ENCODE data around the gene TPBGL. TPM values are rescaled to one million over a fixed set of nuclear protein-coding genes. Genes with fewer than 3 reads are reported as not detected.

Gene TPBGL
- total RNA-seq, 1 experiment from 2014 or later: not detected

- Histone ChIP-seq H2AFZ (ENCODE audit: low read length) (no peak overlapping the region), H3K27ac (ENCODE audit: low read length) (no peak overlapping the region), H3K9me3 (ENCODE audit: low read length) (no peaks in the 10 kb centered on the region), H3K9me2 (replicated peaks; ENCODE audit: insufficient read depth, low read length) (no peaks in the 10 kb centered on the region), H3K36me3 (ENCODE audit: insufficient read depth, low read length) (no peaks in the 10 kb centered on the region), H3K27me3 (ENCODE audit: low read length) (no peaks in the 10 kb centered on the region), H3K4me2 (ENCODE audit: low read depth, low read length, poor library complexity, severe bottlenecking) (no peak overlapping the region), H3K79me2 (ENCODE audit: low read length) (no peaks in the 10 kb centered on the region), H3K4me3 (ENCODE audit: low read length) (no peak overlapping the region), H3K9ac (ENCODE audit: low read length) (no peak overlapping the region), H3K4me1 (ENCODE audit: low read length) (no peaks in the 10 kb centered on the region), H4K20me1 (ENCODE audit: insufficient read depth, low read depth, low read length) (no peaks in the 10 kb centered on the region)
- DNase-seq: no peak
These were observed 35.0 kb downstream of the TPBGL start for GRCh38 chr11:75275581-75275980.

GRCh38 chr11:75276186-75276585 is 35.6 kb downstream of the TPBGL start:
- Histone ChIP-seq H3K9ac (ENCODE audit: low read length) (no peak overlapping the region), H3K79me2 (ENCODE audit: low read length) (no peaks in the 10 kb centered on the region), H3K4me1 (ENCODE audit: low read length) (no peaks in the 10 kb centered on the region), H3K9me2 (replicated peaks; ENCODE audit: insufficient read depth, low read length) (no peaks in the 10 kb centered on the region), H2AFZ (ENCODE audit: low read length) (no peak overlapping the region), H3K36me3 (ENCODE audit: insufficient read depth, low read length) (no peaks in the 10 kb centered on the region), H3K27ac (ENCODE audit: low read length) (no peak overlapping the region), H3K9me3 (ENCODE audit: low read length) (no peaks in the 10 kb centered on the region), H3K4me2 (ENCODE audit: low read depth, low read length, poor library complexity, severe bottlenecking) (no peak overlapping the region), H3K4me3 (ENCODE audit: low read length) (no peak overlapping the region), H4K20me1 (ENCODE audit: insufficient read depth, low read depth, low read length) (no peaks in the 10 kb centered on the region), H3K27me3 (ENCODE audit: low read length) (no peaks in the 10 kb centered on the region)
- no peak for DNase-seq

- no peak overlapping the region for H3K4me2 ChIP-seq (ENCODE audit: low read depth, low read length, poor library complexity, severe bottlenecking)
- no peaks in the 10 kb centered on the region for H3K79me2 ChIP-seq (ENCODE audit: low read length)
- no peak overlapping the region for H3K9ac ChIP-seq (ENCODE audit: low read length)
- H3K36me3 ChIP-seq (ENCODE audit: insufficient read depth, low read length): no peaks in the 10 kb centered on the region
- H3K9me3 ChIP-seq (ENCODE audit: low read length): no peaks in the 10 kb centered on the region
- H3K4me3 ChIP-seq (ENCODE audit: low read length): no peak overlapping the region
- no peaks in the 10 kb centered on the region for H4K20me1 ChIP-seq (ENCODE audit: insufficient read depth, low read depth, low read length)
- H3K9me2 ChIP-seq (replicated peaks; ENCODE audit: insufficient read depth, low read length): no peaks in the 10 kb centered on the region
- no peaks in the 10 kb centered on the region for H3K4me1 ChIP-seq (ENCODE audit: low read length)
- DNase-seq: no peak
- no peak overlapping the region for H2AFZ ChIP-seq (ENCODE audit: low read length)
- H3K27me3 ChIP-seq (ENCODE audit: low read length): no peaks in the 10 kb centered on the region
- H3K27ac ChIP-seq (ENCODE audit: low read length): no peak overlapping the region
These were observed 36.1 kb downstream of the TPBGL start for GRCh38 chr11:75276686-75277085.

GRCh38 chr11:75277211-75277805 is 36.7 kb downstream of the TPBGL start:
- no peak overlapping the region for H3K4me2 ChIP-seq (ENCODE audit: low read depth, low read length, poor library complexity, severe bottlenecking)
- no peak for DNase-seq
- H3K27ac ChIP-seq (ENCODE audit: low read length): no peak overlapping the region
- no peak overlapping the region for H3K4me3 ChIP-seq (ENCODE audit: low read length)
- H3K9me2 ChIP-seq (replicated peaks; ENCODE audit: insufficient read depth, low read length): no peaks in the 10 kb centered on the region
- H3K79me2 ChIP-seq (ENCODE audit: low read length): no peaks in the 10 kb centered on the region
- H3K4me1 ChIP-seq (ENCODE audit: low read length): no peaks in the 10 kb centered on the region
- no peak overlapping the region for H2AFZ ChIP-seq (ENCODE audit: low read length)
- H4K20me1 ChIP-seq (ENCODE audit: insufficient read depth, low read depth, low read length): no peaks in the 10 kb centered on the region
- H3K9ac ChIP-seq (ENCODE audit: low read length): no peak overlapping the region
- H3K36me3 ChIP-seq (ENCODE audit: insufficient read depth, low read length): no peaks in the 10 kb centered on the region
- no peaks in the 10 kb centered on the region for H3K9me3 ChIP-seq (ENCODE audit: low read length)
- no peaks in the 10 kb centered on the region for H3K27me3 ChIP-seq (ENCODE audit: low read length)

GRCh38 chr11:75277991-75278790 is 37.6 kb downstream of the TPBGL start:
- no peak overlapping the region for H2AFZ ChIP-seq (ENCODE audit: low read length)
- no peak overlapping the region for H3K9ac ChIP-seq (ENCODE audit: low read length)
- no peaks in the 10 kb centered on the region for H3K79me2 ChIP-seq (ENCODE audit: low read length)
- H3K9me2 ChIP-seq (replicated peaks; ENCODE audit: insufficient read depth, low read length): no peaks in the 10 kb centered on the region
- no peak overlapping the region for H3K27ac ChIP-seq (ENCODE audit: low read length)
- no peak for DNase-seq
- no peaks in the 10 kb centered on the region for H3K36me3 ChIP-seq (ENCODE audit: insufficient read depth, low read length)
- no peaks in the 10 kb centered on the region for H4K20me1 ChIP-seq (ENCODE audit: insufficient read depth, low read depth, low read length)
- H3K4me2 ChIP-seq (ENCODE audit: low read depth, low read length, poor library complexity, severe bottlenecking): no peak overlapping the region
- no peaks in the 10 kb centered on the region for H3K27me3 ChIP-seq (ENCODE audit: low read length)
- no peaks in the 10 kb centered on the region for H3K9me3 ChIP-seq (ENCODE audit: low read length)
- H3K4me1 ChIP-seq (ENCODE audit: low read length): no peaks in the 10 kb centered on the region
- no peak overlapping the region for H3K4me3 ChIP-seq (ENCODE audit: low read length)

GRCh38 chr11:75279273-75279672 is 38.7 kb downstream of the TPBGL start:
- H2AFZ ChIP-seq (ENCODE audit: low read length): no peak overlapping the region
- H3K79me2 ChIP-seq (ENCODE audit: low read length): no peaks in the 10 kb centered on the region
- H3K4me2 ChIP-seq (ENCODE audit: low read depth, low read length, poor library complexity, severe bottlenecking): no peak overlapping the region
- no peak overlapping the region for H3K9ac ChIP-seq (ENCODE audit: low read length)
- no peaks in the 10 kb centered on the region for H3K9me3 ChIP-seq (ENCODE audit: low read length)
- H3K4me3 ChIP-seq (ENCODE audit: low read length): no peak overlapping the region
- DNase-seq: no peak
- H3K9me2 ChIP-seq (replicated peaks; ENCODE audit: insufficient read depth, low read length): no peaks in the 10 kb centered on the region
- no peaks in the 10 kb centered on the region for H3K36me3 ChIP-seq (ENCODE audit: insufficient read depth, low read length)
- no peaks in the 10 kb centered on the region for H4K20me1 ChIP-seq (ENCODE audit: insufficient read depth, low read depth, low read length)
- H3K27me3 ChIP-seq (ENCODE audit: low read length): no peaks in the 10 kb centered on the region
- no peaks in the 10 kb centered on the region for H3K4me1 ChIP-seq (ENCODE audit: low read length)
- H3K27ac ChIP-seq (ENCODE audit: low read length): no peak overlapping the region

GRCh38 chr11:75280227-75280701 is 39.7 kb downstream of the TPBGL start:
- no peaks in the 10 kb centered on the region for H3K4me1 ChIP-seq (ENCODE audit: low read length)
- H3K9me2 ChIP-seq (replicated peaks; ENCODE audit: insufficient read depth, low read length): no peaks in the 10 kb centered on the region
- no peaks in the 10 kb centered on the region for H3K79me2 ChIP-seq (ENCODE audit: low read length)
- H4K20me1 ChIP-seq (ENCODE audit: insufficient read depth, low read depth, low read length): 0 out of 2 replicates have a peak, but pooled peaks cover 1% of the 10 kb centered on the region
- H3K4me2 ChIP-seq (ENCODE audit: low read depth, low read length, poor library complexity, severe bottlenecking): no peak overlapping the region
- no peak overlapping the region for H2AFZ ChIP-seq (ENCODE audit: low read length)
- no peaks in the 10 kb centered on the region for H3K27me3 ChIP-seq (ENCODE audit: low read length)
- no peaks in the 10 kb centered on the region for H3K36me3 ChIP-seq (ENCODE audit: insufficient read depth, low read length)
- H3K27ac ChIP-seq (ENCODE audit: low read length): no peak overlapping the region
- H3K9me3 ChIP-seq (ENCODE audit: low read length): no peaks in the 10 kb centered on the region
- H3K4me3 ChIP-seq (ENCODE audit: low read length): no peak overlapping the region
- DNase-seq: peak; percentile 87
- no peak overlapping the region for H3K9ac ChIP-seq (ENCODE audit: low read length)

GRCh38 chr11:75280770-75281468 is 40.3 kb downstream of the TPBGL start:
- Histone ChIP-seq H3K4me2 (ENCODE audit: low read depth, low read length, poor library complexity, severe bottlenecking) (no peak overlapping the region), H3K9me2 (replicated peaks; ENCODE audit: insufficient read depth, low read length) (no peaks in the 10 kb centered on the region), H3K9ac (ENCODE audit: low read length) (no peak overlapping the region), H3K79me2 (ENCODE audit: low read length) (no peaks in the 10 kb centered on the region), H2AFZ (ENCODE audit: low read length) (no peak overlapping the region), H3K4me1 (ENCODE audit: low read length) (no peaks in the 10 kb centered on the region), H3K36me3 (ENCODE audit: insufficient read depth, low read length) (no peaks in the 10 kb centered on the region), H3K4me3 (ENCODE audit: low read length) (no peak overlapping the region), H3K27me3 (ENCODE audit: low read length) (no peaks in the 10 kb centered on the region), H3K27ac (ENCODE audit: low read length) (no peak overlapping the region), H3K9me3 (ENCODE audit: low read length) (no peaks in the 10 kb centered on the region), H4K20me1 (ENCODE audit: insufficient read depth, low read depth, low read length) (0 out of 2 replicates have a peak, but pooled peaks cover 2% of the 10 kb centered on the region)
- no peak for DNase-seq
